ENCODE measurements around the gene C16orf89.

DNA sequence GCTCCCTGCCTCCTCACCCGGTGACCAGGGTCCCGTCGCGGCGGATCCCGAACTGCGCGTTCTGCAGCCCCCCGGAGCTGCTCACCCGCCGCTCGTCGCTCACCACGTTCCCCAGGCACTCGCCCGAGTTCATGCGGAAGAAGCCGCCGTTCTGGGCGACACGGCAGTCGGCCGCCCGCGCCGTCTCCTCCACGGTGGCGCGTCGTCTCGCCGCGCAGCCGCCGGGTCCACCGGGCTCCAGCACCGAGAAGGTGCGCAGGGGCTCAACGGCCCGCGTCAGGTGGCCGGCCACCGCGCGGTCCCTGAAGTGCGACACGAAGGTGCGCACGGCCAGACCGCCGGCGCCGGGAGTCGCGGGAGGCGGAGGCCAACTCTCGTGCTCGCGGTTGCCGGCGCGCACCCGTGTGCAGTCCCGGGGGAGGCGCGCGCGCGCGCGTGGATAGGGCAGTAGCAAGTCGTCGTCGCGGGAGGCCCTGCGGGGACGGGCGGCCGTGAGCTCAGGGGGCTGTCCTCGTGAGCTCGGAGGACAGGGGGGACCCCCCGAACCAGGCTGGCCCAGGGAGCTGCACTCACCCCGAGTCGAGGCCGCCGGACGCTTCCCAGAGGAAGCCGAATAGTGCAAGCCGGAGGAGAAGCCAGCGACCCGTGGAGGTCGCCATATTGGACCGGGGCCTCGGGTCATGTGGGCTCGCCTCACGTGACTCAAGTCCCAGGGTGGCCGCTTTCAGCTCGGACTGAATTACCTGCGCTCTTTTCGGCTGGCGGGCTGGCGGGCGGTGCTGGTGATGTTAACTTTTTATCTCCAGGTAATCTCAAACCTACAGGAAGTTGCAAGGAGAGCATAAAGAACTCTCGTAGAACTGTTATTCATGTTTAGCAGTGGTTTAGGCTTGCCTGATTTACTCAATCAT, 32.2 kb downstream of the C16orf89 start, which contains the start of gene NAGPA:
- TF ChIP-seq, protein P1, sequence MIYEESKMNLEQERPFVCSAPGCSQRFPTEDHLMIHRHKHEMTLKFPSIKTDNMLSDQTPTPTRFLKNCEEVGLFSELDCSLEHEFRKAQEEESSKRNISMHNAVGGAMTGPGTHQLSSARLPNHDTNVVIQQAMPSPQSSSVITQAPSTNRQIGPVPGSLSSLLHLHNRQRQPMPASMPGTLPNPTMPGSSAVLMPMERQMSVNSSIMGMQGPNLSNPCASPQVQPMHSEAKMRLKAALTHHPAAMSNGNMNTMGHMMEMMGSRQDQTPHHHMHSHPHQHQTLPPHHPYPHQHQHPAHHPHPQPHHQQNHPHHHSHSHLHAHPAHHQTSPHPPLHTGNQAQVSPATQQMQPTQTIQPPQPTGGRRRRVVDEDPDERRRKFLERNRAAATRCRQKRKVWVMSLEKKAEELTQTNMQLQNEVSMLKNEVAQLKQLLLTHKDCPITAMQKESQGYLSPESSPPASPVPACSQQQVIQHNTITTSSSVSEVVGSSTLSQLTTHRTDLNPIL (CRISPR knock-in tag; IDR thresholded peaks at IDR 0.05; ENCODE audit: low read depth), result no peak
- TF ChIP-seq ZFP30 (CRISPR knock-in tag; IDR thresholded peaks at IDR 0.05) (no peak), ARNTL (CRISPR knock-in tag; IDR thresholded peaks at IDR 0.05; ENCODE audit: borderline replicate concordance, low read depth) (no peak), ESRRG (CRISPR knock-in tag; IDR thresholded peaks at IDR 0.05) (no peak), ZNF8 (CRISPR knock-in tag; IDR thresholded peaks at IDR 0.05) (no peak), ZFP3 (CRISPR knock-in tag; IDR thresholded peaks at IDR 0.05) (peak; percentile 63), ZNF565 (CRISPR knock-in tag; conservative IDR thresholded peaks at IDR 0.05; ENCODE audit: low read depth) (no peak), RARB (CRISPR knock-in tag; IDR thresholded peaks at IDR 0.05) (no peak)
- TF ChIP-seq, protein P2, sequence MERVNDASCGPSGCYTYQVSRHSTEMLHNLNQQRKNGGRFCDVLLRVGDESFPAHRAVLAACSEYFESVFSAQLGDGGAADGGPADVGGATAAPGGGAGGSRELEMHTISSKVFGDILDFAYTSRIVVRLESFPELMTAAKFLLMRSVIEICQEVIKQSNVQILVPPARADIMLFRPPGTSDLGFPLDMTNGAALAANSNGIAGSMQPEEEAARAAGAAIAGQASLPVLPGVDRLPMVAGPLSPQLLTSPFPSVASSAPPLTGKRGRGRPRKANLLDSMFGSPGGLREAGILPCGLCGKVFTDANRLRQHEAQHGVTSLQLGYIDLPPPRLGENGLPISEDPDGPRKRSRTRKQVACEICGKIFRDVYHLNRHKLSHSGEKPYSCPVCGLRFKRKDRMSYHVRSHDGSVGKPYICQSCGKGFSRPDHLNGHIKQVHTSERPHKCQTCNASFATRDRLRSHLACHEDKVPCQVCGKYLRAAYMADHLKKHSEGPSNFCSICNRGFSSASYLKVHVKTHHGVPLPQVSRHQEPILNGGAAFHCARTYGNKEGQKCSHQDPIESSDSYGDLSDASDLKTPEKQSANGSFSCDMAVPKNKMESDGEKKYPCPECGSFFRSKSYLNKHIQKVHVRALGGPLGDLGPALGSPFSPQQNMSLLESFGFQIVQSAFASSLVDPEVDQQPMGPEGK (CRISPR knock-in tag; IDR thresholded peaks at IDR 0.05; ENCODE audit: borderline replicate concordance), result no peak
